Ectodermal cell (in vitro differentiated cells): ENCODE results near the gene EGFR.

Experiments used
- H3K27ac ChIP-seq: 2 replicates; pipeline ENCODE4 v1.7.0; 2013; ENCODE audit warnings: mild to moderate bottlenecking, low read depth, low read length; ENCODE audit not compliant: insufficient read depth, poor library complexity, severe bottlenecking
- H3K27me3 ChIP-seq: 2 replicates; pipeline ENCODE4 v1.7.0; 2013; ENCODE audit warnings: mild to moderate bottlenecking, low read length; ENCODE audit not compliant: insufficient read depth, control insufficient read depth, poor library complexity, severe bottlenecking
- H3K36me3 ChIP-seq: one replicate; pipeline ENCODE4 v1.7.0; 2013; ENCODE audit warnings: low read length; ENCODE audit not compliant: control insufficient read depth, insufficient read depth
- H3K4me1 ChIP-seq: one replicate; pipeline ENCODE4 v1.7.0; 2013; ENCODE audit warnings: low read length; ENCODE audit not compliant: control insufficient read depth, insufficient read depth
- H3K4me3 ChIP-seq: 2 replicates; pipeline ENCODE4 v1.7.0; 2013; ENCODE audit warnings: low read depth, low read length, control low read depth; ENCODE audit not compliant: insufficient read depth
- H3K9me3 ChIP-seq: 2 replicates; pipeline ENCODE4 v1.7.0; 2013; ENCODE audit warnings: mild to moderate bottlenecking, low read length, moderate library complexity; ENCODE audit not compliant: control insufficient read depth
- WGBS, 2 experiments: methylation state at CpG; one replicate each; pipeline ENCODE4 v1.1.7; 2013; ENCODE audit warnings: missing lambda C conversion rate in 2 of 2; 5-methylcytosine and 5-hydroxymethylcytosine counted together

Gene EGFR

GRCh38 chr7:55209366-55209765, 190.5 kb downstream of the EGFR start:
- H3K36me3 ChIP-seq, result no peaks in the 10 kb centered on the region
- no peak overlapping the region for H3K4me3 ChIP-seq
- WGBS, 2 experiments, result 83 to 90% methylated on average over 3 of the region's 4 CpGs
- peaks cover 7% of the 10 kb centered on the region for H3K4me1 ChIP-seq
- H3K27me3 ChIP-seq, result no peaks in the 10 kb centered on the region
- H3K9me3 ChIP-seq, result no peaks in the 10 kb centered on the region
- no peak overlapping the region for H3K27ac ChIP-seq

GRCh38 chr7:55210176-55210575, 191.4 kb downstream of the EGFR start:
- Histone ChIP-seq H3K9me3 (no peaks in the 10 kb centered on the region), H3K36me3 (no peaks in the 10 kb centered on the region), H3K27ac (no peak overlapping the region), H3K27me3 (no peaks in the 10 kb centered on the region), H3K4me3 (no peak overlapping the region), H3K4me1 (peaks cover 7% of the 10 kb centered on the region)
- WGBS, 2 experiments, result 96% methylated on average over 4 of the region's 4 CpGs

DNA sequence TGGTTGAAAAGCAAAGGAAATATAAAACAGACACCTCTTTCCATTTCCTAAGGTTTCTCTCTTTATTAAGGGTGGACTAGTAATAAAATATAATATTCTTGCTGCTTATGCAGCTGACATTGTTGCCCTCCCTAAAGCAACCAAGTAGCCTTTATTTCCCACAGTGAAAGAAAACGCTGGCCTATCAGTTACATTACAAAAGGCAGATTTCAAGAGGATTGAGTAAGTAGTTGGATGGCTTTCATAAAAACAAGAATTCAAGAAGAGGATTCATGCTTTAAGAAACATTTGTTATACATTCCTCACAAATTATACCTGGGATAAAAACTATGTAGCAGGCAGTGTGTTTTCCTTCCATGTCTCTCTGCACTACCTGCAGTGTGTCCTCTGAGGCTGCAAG, 191.9 kb downstream of the EGFR start:
- H3K36me3 ChIP-seq, result no peaks in the 10 kb centered on the region
- H3K4me1 ChIP-seq, result peaks cover 7% of the 10 kb centered on the region
- no peaks in the 10 kb centered on the region for H3K9me3 ChIP-seq
- H3K27ac ChIP-seq, result no peak overlapping the region
- H3K4me3 ChIP-seq, result no peak overlapping the region
- WGBS, 2 experiments, result 57% methylated on average over 1 of the region's 1 CpG; no CpG with 5 or more reads in 1 of the 2 experiments
- H3K27me3 ChIP-seq, result no peaks in the 10 kb centered on the region

- Histone ChIP-seq H3K36me3 (no peaks in the 10 kb centered on the region), H3K4me1 (peaks cover 7% of the 10 kb centered on the region), H3K4me3 (no peak overlapping the region), H3K9me3 (no peaks in the 10 kb centered on the region), H3K27me3 (no peaks in the 10 kb centered on the region), H3K27ac (no peak overlapping the region)
- 66 to 73% methylated on average over 4 of the region's 4 CpGs for WGBS, 2 experiments
These were observed 192.9 kb downstream of the EGFR start for GRCh38 chr7:55211726-55212125.

- no peaks in the 10 kb centered on the region for H3K36me3 ChIP-seq
- no peak overlapping the region for H3K4me3 ChIP-seq
- peaks cover 7% of the 10 kb centered on the region for H3K4me1 ChIP-seq
- H3K27me3 ChIP-seq, result no peaks in the 10 kb centered on the region
- no peaks in the 10 kb centered on the region for H3K9me3 ChIP-seq
- 93 to 94% methylated on average over 8 of the region's 8 CpGs for WGBS, 2 experiments
- no peak overlapping the region for H3K27ac ChIP-seq
These were observed 193.4 kb downstream of the EGFR start for GRCh38 chr7:55212176-55212575.

- Histone ChIP-seq H3K9me3 (no peaks in the 10 kb centered on the region), H3K27me3 (no peaks in the 10 kb centered on the region), H3K4me1 (peaks cover 7% of the 10 kb centered on the region), H3K27ac (no peak overlapping the region), H3K36me3 (no peaks in the 10 kb centered on the region), H3K4me3 (no peak overlapping the region)
- WGBS, 2 experiments, result 89 to 90% methylated on average over 10 of the region's 10 CpGs
These were observed 194.0 kb downstream of the EGFR start for GRCh38 chr7:55212838-55213237.

GRCh38 chr7:55214707-55215106, 195.9 kb downstream of the EGFR start:
- no peak overlapping the region for H3K4me3 ChIP-seq
- H3K36me3 ChIP-seq, result no peaks in the 10 kb centered on the region
- WGBS, 2 experiments, result 90 to 94% methylated on average over 5 of the region's 5 CpGs
- H3K9me3 ChIP-seq, result no peaks in the 10 kb centered on the region
- no peaks in the 10 kb centered on the region for H3K27me3 ChIP-seq
- peaks cover 7% of the 10 kb centered on the region for H3K4me1 ChIP-seq
- H3K27ac ChIP-seq, result no peak overlapping the region

DNA sequence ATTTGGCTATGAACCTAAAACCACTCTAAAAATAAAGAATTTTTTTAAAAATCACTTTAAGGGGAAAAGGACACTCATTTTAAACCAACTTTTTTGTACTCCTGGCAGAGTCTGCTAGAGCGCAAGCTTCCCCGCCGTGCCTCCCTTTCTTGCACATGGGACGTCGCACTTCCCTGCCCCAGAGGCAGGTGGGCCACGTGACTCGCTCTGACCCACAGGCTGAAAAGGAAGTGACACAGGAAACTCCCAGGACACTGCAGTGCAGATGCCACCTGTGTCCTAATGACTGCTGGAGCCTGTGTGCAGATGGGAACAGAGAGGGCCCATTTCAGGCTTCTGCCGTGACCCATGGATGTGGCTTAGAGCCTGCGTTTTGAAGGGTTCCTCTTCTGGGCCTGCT, 204.2 kb downstream of the EGFR start:
- Histone ChIP-seq H3K27ac (no peak overlapping the region), H3K4me1 (no peaks in the 10 kb centered on the region), H3K27me3 (no peaks in the 10 kb centered on the region), H3K9me3 (no peaks in the 10 kb centered on the region), H3K36me3 (no peaks in the 10 kb centered on the region), H3K4me3 (no peak overlapping the region)
- 83 to 84% methylated on average over 9 of the region's 9 CpGs for WGBS, 2 experiments

DNA sequence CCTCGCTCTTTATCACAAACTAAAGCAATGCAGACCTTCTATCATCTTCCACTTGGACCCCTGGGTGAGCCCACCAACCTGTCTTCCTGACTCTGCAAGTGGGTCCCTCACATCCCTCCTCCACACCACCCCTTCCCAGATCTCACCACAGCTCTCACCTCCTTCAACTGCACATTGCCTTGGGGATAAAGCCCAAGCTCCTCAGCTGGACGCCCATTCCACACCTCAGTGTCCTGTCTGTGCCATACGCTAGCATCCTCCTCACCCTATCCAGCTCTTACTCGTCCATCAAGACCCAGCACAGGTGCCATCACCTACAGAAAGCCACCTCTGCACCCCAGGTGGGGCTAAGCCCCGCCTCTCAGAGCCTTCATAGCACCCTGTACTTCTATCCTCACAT, 205.3 kb downstream of the EGFR start:
- Histone ChIP-seq H3K4me3 (no peak overlapping the region), H3K9me3 (no peaks in the 10 kb centered on the region), H3K36me3 (no peaks in the 10 kb centered on the region), H3K27ac (no peak overlapping the region), H3K27me3 (no peaks in the 10 kb centered on the region), H3K4me1 (no peaks in the 10 kb centered on the region)
- 92 to 94% methylated on average over 5 of the region's 5 CpGs for WGBS, 2 experiments

DNA sequence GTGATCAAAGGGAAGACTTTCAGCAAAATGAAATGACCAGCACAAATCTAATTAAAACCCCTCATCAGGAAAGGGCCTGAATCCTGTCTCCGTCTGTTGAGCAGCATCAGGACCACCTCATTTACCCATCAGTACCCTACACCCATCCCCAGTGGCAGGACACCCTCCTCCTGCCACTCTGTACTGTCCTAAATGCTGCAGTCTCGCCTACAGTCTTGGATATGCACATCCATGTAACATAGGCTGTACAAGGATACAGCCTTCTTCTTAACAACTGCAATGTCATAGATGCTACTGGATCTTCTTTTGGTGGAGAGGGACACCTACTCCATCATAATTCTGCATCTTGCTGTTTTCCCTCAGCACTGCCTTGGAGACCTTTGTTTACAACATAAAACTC, 206.0 kb downstream of the EGFR start:
- Histone ChIP-seq H3K27ac (no peak overlapping the region), H3K27me3 (no peaks in the 10 kb centered on the region), H3K4me1 (no peaks in the 10 kb centered on the region), H3K9me3 (no peaks in the 10 kb centered on the region), H3K36me3 (no peaks in the 10 kb centered on the region), H3K4me3 (no peak overlapping the region)
- 90 to 92% methylated on average over 2 of the region's 2 CpGs for WGBS, 2 experiments

- H3K27ac ChIP-seq, result no peak overlapping the region
- H3K9me3 ChIP-seq, result no peaks in the 10 kb centered on the region
- H3K36me3 ChIP-seq, result no peaks in the 10 kb centered on the region
- H3K27me3 ChIP-seq, result no peaks in the 10 kb centered on the region
- H3K4me3 ChIP-seq, result no peak overlapping the region
- H3K4me1 ChIP-seq, result no peaks in the 10 kb centered on the region
- 86 to 95% methylated on average over 1 of the region's 1 CpG for WGBS, 2 experiments
These were observed 211.2 kb downstream of the EGFR start for GRCh38 chr7:55230014-55230413.
